SK-N-MC (cell line): ENCODE results near the gene SEPTIN3.

Experiments
- DNase-seq: peaks from one replicate; pipeline ENCODE4 v3.0.0-alpha.2; 2011; ENCODE audit warnings: low read depth, low spot score
- H3K27ac ChIP-seq: fragments of 200-600 bp; sonication (generic); 2 replicates; pipeline ENCODE4 v1.5.1; 2016; ENCODE audit warnings: mixed run types
- H3K36me3 ChIP-seq: fragments of 200-600 bp; sonication (generic); 2 replicates; pipeline ENCODE4 v1.6.1; 2017; ENCODE audit warnings: antibody characterized with exemption, low read length, mixed read lengths; ENCODE audit not compliant: insufficient read depth
- H3K4me3 ChIP-seq: fragments of 200-600 bp; sonication (generic); 2 replicates; pipeline ENCODE4 v1.5.1; 2016
- H3K9ac ChIP-seq: fragments of 200-600 bp; sonication (generic); 2 replicates; pipeline ENCODE4 v1.8.0; 2017; ENCODE audit warnings: mixed run types, mixed read lengths; ENCODE audit not compliant: insufficient read length
- H3K9me3 ChIP-seq: fragments of 200-600 bp; sonication (generic); 2 replicates; pipeline ENCODE4 v1.6.1; 2017; ENCODE audit warnings: low read depth, mild to moderate bottlenecking, antibody characterized with exemption, low read length, moderate library complexity, mixed read lengths
- EZH2 ChIP-seq: fragments of 200-600 bp; sonication (generic); IDR thresholded peaks from one replicate; pipeline ENCODE4 v1.6.1; 2017; ENCODE audit warnings: antibody characterized with exemption
- FOXP2 ChIP-seq: optimal IDR thresholded peaks from 2 replicates; pipeline ENCODE3; 2011; ENCODE audit warnings: mild to moderate bottlenecking, moderate library complexity; ENCODE audit not compliant: insufficient read depth; ENCODE audit errors: extremely low read length, control extremely low read depth
- POLR2AphosphoS5 ChIP-seq: IDR thresholded peaks from 2 replicates; pipeline ENCODE4 v1.6.1; 2012; ENCODE audit warnings: mild to moderate bottlenecking, low read depth, low read length, borderline replicate concordance

The SEPTIN3 gene

DNA sequence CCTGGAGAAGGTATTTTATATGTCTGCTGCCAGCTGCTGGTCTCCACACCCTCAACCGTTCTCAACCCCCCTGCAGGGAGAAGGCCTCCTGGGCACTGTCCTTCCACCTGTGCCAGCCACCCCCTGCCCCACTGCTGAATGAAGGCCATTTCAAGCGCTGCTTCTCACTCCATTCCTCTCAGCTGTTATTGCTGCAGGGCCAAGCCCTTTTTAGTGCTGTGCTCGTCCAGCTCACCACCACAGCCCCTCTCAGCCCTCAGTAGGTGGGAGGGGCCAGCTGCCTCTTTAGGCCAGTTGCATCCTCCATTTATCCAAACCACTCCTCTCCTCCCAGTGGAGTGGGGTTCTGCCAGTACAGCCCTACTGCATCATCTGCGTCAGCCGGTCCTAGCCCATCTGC, 27.6 kb downstream of the SEPTIN3 start:
- H3K9ac ChIP-seq, result no peak overlapping the region
- H3K27ac ChIP-seq, result no peak overlapping the region
- H3K4me3 ChIP-seq, result no peak overlapping the region
- TF ChIP-seq POLR2AphosphoS5, result no peak
- H3K9me3 ChIP-seq, result no peaks in the 10 kb centered on the region
- DNase-seq, result no peak
- H3K36me3 ChIP-seq, result no peaks in the 10 kb centered on the region

GRCh38 chr22:41998361-41999261, 29.4 kb downstream of the SEPTIN3 start, which contains the start of gene WBP2NL:
Gene WBP2NL, plus strand, starts transcription at chr22:41998788. Its CDS starts 31 bp downstream, at chr22:41998819.
- no peak within 1 kb of the TSS for H3K9ac ChIP-seq
- H3K9me3 ChIP-seq, result no peaks in the 10 kb centered on the region
- no peaks in the 10 kb centered on the region for H3K36me3 ChIP-seq
- TF ChIP-seq POLR2AphosphoS5, result no peak
- TF ChIP-seq FOXP2, result no peak
- TF ChIP-seq EZH2, result no peak
- no peak within 1 kb of the TSS for H3K4me3 ChIP-seq
- no peak for DNase-seq
- no peak within 1 kb of the TSS for H3K27ac ChIP-seq

DNA sequence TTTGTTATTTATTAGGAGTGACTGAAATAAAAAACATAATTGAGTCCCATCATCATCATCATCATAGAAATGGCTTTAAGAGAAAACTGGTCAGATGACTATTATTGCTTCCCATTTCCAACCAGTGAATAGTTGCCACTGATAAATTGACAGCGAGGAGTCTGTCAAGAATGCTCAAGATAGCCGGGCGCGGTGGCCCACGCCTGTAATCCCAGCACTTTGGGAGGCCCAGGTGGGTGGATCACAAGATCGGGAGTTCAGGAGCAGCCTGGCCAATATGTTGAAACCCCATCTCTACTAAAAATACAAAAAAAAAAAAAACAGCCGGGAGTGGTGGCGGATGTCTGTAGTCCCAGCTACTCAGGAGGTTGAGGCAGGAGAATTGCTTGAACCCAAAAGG, 31.2 kb downstream of the SEPTIN3 start:
- no peak for DNase-seq
- TF ChIP-seq FOXP2, result no peak
- no peak for TF ChIP-seq POLR2AphosphoS5
- no peak for TF ChIP-seq EZH2
- H3K27ac ChIP-seq, result no peak overlapping the region

DNA sequence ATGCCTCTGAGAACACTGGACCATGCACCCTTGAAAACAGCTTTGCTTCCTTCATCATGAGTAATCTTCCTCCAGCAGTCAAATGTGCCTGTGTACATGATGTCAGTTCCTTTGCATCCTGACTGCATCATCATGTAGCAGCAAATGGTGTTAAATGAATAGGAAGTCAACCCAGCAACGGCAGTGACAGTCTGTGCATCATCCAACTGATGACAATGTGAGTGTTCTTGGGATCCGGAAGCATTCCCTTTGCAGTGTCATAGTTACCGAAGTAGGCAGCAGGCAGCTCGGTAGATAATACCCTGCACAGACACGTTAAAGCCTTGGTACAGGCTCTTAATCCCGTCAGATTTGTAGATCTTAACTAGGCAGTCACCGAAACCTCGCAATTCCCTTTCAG, 31.9 kb downstream of the SEPTIN3 start:
- TF ChIP-seq FOXP2, result no peak
- no peak for DNase-seq

More for the DNA sequence above, 31.2 kb downstream of the SEPTIN3 start:
- no peak overlapping the region for H3K4me3 ChIP-seq
- no peaks in the 10 kb centered on the region for H3K36me3 ChIP-seq
- no peaks in the 10 kb centered on the region for H3K9me3 ChIP-seq
- no peak overlapping the region for H3K9ac ChIP-seq

GRCh38 chr22:42001706-42002105, 32.5 kb downstream of the SEPTIN3 start:
- Histone ChIP-seq H3K36me3 (no peaks in the 10 kb centered on the region), H3K9ac (no peak overlapping the region), H3K27ac (no peak overlapping the region), H3K9me3 (no peaks in the 10 kb centered on the region), H3K4me3 (no peak overlapping the region)
- TF ChIP-seq EZH2, result no peak
- no peak for DNase-seq

More for the DNA sequence above, 31.9 kb downstream of the SEPTIN3 start:
- Histone ChIP-seq H3K27ac (no peak overlapping the region), H3K9ac (no peak overlapping the region), H3K9me3 (no peaks in the 10 kb centered on the region), H3K36me3 (no peaks in the 10 kb centered on the region), H3K4me3 (no peak overlapping the region)

DNA sequence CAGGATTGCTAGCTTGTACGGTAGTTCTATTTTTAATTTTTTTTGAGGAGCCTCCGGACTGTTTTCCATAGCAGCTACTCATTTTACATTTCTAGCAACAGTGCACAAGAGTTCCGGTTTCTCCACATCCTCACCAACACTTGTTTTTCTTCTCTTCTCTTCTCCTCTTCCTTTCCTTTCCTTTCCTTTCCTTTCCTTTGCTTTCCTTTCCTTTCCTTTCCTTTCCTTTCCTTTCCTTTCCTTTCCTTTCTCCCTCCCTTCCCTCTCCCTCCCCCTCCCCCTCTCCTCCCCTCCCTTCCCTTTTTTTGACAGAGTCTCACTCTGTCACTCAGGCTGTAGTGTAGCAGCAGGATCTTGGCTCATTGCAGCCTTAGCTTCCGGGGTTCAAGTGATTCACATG, 38.7 kb downstream of the SEPTIN3 start:
- Histone ChIP-seq H3K9me3 (no peaks in the 10 kb centered on the region; the same call in none of the 2 replicates), H3K9ac (no peak overlapping the region), H3K27ac (no peak overlapping the region), H3K4me3 (no peak overlapping the region), H3K36me3 (no peaks in the 10 kb centered on the region)
- no peak for TF ChIP-seq FOXP2
- no peak for TF ChIP-seq EZH2
- no peak for TF ChIP-seq POLR2AphosphoS5
- DNase-seq, result no peak

DNA sequence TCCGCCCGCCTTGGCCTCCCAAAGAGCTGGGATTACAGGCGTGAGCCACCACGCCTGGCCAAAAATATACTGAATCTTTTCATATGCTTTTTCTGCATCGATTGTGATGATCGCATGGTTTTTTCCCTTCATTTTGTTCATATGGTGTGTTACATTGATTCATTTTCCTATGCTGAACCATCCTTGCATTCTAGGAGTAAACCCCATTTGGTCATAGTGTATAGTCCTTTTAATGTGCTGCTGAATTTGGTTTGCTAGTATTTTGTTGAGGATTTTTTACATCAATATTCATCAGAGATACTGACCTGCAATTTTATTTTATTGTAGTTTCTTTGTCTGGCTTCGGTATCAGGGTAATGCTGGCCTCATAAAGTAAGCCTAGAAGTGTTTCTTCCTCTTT, 41.5 kb downstream of the SEPTIN3 start:
- Histone ChIP-seq H3K9ac (no peak overlapping the region), H3K4me3 (no peak overlapping the region), H3K9me3 (no peaks in the 10 kb centered on the region; the same call in none of the 2 replicates), H3K36me3 (no peaks in the 10 kb centered on the region), H3K27ac (no peak overlapping the region)
- no peak for TF ChIP-seq FOXP2
- DNase-seq, result no peak

- Histone ChIP-seq H3K9ac (no peak overlapping the region), H3K4me3 (no peak overlapping the region), H3K9me3 (no peaks in the 10 kb centered on the region; the same call in none of the 2 replicates), H3K36me3 (no peaks in the 10 kb centered on the region), H3K27ac (no peak overlapping the region)
- TF ChIP-seq FOXP2 (no peak), EZH2 (no peak), POLR2AphosphoS5 (no peak)
- no peak for DNase-seq
Observed at GRCh38 chr22:42013385-42013784, 44.1 kb downstream of the SEPTIN3 start.

DNA sequence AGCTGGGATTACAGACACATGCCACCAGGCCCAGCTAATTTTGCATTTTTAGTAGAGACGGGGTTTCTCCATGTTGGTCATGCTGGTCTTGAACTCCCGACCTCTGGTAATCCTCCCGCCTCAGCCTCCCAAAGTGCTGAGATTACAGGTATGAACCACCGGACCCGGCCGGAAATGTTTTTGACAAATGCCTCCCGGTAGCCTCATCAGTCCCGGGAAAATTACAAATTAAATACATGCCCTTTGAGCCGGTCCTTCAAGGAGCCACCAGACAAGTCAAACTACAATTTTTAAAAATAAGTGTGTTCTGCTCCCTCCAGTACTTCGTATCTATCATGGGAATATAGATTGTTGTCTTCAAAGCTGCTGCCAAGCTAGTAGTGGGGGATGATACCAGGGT, 46.9 kb downstream of the SEPTIN3 start:
- H3K36me3 ChIP-seq, result no peaks in the 10 kb centered on the region
- DNase-seq, result no peak
- no peaks in the 10 kb centered on the region; the same call in 1 of the 2 replicates for H3K9me3 ChIP-seq
- TF ChIP-seq FOXP2, result no peak
- no peak for TF ChIP-seq EZH2
- no peak for TF ChIP-seq POLR2AphosphoS5
- H3K4me3 ChIP-seq, result no peak overlapping the region
- H3K27ac ChIP-seq, result no peak overlapping the region
- no peak overlapping the region for H3K9ac ChIP-seq
